PC-9 (cell line): ENCODE results near the gene HOXA5.

ENCODE experiments used
- EZH2 ChIP-seq: fragments of 200-600 bp; sonication (generic); IDR thresholded peaks from 2 replicates; pipeline ENCODE4 v1.8.0; 2017; ENCODE audit warnings: antibody characterized with exemption, low read depth
- TF ChIP-seq, protein P1 (sequence below): fragments of 200-600 bp; sonication (generic); conservative IDR thresholded peaks from 2 replicates; pipeline ENCODE4 v1.6.1; 2017; ENCODE audit warnings: mixed run types, antibody characterized with exemption, mild to moderate bottlenecking, moderate library complexity

DNA sequence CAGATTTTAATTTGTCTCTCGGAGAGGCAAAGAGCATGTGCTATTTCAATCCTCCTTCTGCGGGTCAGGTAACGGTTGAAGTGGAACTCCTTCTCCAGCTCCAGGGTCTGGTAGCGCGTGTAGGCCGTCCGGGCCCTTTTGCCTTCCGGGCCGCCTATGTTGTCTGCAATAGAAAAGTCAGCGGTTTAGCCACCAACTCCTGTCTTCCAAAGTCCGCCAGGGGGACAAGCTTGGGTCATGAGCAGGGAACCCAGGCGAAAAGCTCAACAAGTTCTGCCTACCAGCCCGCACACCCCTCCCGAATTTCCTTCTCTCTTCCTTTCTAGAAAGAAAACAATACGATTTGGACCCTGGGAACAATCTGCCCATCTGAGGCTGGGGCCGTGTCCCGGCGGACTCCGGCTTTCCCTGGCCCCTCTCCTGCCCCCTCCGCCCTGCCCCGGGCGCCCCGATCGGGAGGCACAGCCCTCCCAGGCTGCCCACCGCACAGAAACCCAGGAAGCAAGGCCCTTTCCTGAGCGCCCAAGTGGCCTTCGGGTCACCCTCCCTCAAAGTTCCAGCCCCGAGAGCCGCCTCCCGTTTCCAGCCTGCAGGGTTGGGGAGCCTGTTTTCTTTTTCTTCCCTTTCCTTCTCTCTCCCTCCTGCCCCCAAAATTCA lies 1.4 kb downstream of the HOXA5 start:
- TF ChIP-seq, protein P1, sequence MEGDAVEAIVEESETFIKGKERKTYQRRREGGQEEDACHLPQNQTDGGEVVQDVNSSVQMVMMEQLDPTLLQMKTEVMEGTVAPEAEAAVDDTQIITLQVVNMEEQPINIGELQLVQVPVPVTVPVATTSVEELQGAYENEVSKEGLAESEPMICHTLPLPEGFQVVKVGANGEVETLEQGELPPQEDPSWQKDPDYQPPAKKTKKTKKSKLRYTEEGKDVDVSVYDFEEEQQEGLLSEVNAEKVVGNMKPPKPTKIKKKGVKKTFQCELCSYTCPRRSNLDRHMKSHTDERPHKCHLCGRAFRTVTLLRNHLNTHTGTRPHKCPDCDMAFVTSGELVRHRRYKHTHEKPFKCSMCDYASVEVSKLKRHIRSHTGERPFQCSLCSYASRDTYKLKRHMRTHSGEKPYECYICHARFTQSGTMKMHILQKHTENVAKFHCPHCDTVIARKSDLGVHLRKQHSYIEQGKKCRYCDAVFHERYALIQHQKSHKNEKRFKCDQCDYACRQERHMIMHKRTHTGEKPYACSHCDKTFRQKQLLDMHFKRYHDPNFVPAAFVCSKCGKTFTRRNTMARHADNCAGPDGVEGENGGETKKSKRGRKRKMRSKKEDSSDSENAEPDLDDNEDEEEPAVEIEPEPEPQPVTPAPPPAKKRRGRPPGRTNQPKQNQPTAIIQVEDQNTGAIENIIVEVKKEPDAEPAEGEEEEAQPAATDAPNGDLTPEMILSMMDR, result no peak
- TF ChIP-seq EZH2, result no peak
